ENCODE measurements around the gene FAM163B.
"Not testable (repeated sequence)": the region's sequence is repeated elsewhere in the genome, so short reads cannot be mapped to it uniquely, and the experiment has no call there.

Gene FAM163B

GRCh38 chr9:133628766-133629165, 19.6 kb upstream of the FAM163B start:
- no peak overlapping the region for H3K4me3 ChIP-seq (replicated peaks; ENCODE audit: low read depth, low read length)
- no peak for DNase-seq (ENCODE audit: low read depth)
- TF ChIP-seq, protein P1, sequence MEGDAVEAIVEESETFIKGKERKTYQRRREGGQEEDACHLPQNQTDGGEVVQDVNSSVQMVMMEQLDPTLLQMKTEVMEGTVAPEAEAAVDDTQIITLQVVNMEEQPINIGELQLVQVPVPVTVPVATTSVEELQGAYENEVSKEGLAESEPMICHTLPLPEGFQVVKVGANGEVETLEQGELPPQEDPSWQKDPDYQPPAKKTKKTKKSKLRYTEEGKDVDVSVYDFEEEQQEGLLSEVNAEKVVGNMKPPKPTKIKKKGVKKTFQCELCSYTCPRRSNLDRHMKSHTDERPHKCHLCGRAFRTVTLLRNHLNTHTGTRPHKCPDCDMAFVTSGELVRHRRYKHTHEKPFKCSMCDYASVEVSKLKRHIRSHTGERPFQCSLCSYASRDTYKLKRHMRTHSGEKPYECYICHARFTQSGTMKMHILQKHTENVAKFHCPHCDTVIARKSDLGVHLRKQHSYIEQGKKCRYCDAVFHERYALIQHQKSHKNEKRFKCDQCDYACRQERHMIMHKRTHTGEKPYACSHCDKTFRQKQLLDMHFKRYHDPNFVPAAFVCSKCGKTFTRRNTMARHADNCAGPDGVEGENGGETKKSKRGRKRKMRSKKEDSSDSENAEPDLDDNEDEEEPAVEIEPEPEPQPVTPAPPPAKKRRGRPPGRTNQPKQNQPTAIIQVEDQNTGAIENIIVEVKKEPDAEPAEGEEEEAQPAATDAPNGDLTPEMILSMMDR (IDR thresholded peaks at IDR 0.05; ENCODE audit: low read length, missing control alignments) = no peak

GRCh38 chr9:133627341-133627740, 18.2 kb upstream of the FAM163B start:
- TF ChIP-seq, protein P1 (IDR thresholded peaks at IDR 0.05; ENCODE audit: low read length, missing control alignments) = no peak

GRCh38 chr9:133626008-133626407, 16.8 kb upstream of the FAM163B start:
- not testable (repeated sequence) for DNase-seq (ENCODE audit: low read depth); H3K4me3 ChIP-seq (replicated peaks; ENCODE audit: low read depth, low read length)

More at GRCh38 chr9:133627341-133627740, 18.2 kb upstream of the FAM163B start:
- H3K4me3 ChIP-seq (replicated peaks; ENCODE audit: low read depth, low read length) = no peak overlapping the region
- DNase-seq (ENCODE audit: low read depth) = no peak

GRCh38 chr9:133622555-133622954, 13.4 kb upstream of the FAM163B start:
- TF ChIP-seq, protein P1 (IDR thresholded peaks at IDR 0.05; ENCODE audit: low read length, missing control alignments) = no peak
- no peak overlapping the region for H3K4me3 ChIP-seq (replicated peaks; ENCODE audit: low read depth, low read length)
- DNase-seq (ENCODE audit: low read depth) = no peak

DNA sequence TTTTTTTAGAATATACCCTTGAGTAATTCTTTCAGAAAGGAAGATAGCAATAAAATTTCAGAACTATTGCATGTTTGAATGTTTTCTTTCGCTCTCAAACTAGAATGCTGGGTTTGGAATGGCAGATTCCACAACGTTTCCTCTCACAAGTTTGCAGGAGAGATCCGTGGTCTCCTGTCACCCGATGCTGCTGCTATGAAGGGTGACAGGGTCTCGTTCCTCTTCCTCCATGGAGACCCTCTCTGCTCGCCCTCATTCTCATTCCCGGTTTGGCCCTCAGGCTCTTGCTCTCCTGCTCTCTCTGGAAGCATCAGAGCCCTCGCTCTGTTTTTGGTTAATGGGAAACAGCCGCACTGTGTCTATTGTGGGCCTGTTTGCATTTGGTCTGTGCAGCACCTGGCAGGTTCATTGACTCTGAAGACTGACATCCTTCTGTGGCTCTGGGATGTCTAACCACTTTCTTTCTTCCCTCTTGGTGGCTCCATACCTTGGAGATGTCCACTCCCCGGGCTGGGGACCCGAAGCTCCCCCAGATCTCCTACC, 12.6 kb upstream of the FAM163B start:
- no peak overlapping the region for H3K4me3 ChIP-seq (replicated peaks; ENCODE audit: low read depth, low read length)
- TF ChIP-seq, protein P1 (IDR thresholded peaks at IDR 0.05; ENCODE audit: low read length, missing control alignments) = no peak
- DNase-seq (ENCODE audit: low read depth) = no peak

DNA sequence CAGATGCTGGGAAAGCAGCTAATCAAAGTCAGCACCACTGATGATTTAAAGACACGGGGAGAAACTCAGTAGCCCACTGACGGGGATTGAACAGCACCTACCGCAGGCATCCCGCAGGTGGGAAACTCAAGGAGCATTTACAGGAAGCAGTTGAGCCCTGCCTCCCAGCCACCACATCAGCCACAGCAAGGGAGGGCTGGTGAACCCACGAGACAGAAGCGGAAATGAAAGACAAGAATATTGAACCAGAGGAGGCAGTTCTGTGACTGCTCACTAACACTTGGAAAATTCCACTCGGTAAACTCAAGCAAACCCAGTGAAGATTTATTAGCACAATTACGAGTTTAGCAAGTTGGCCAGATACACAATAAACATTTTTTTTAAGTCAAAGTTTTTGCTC, 10.6 kb upstream of the FAM163B start:
- H3K4me3 ChIP-seq (replicated peaks; ENCODE audit: low read depth, low read length) = no peak overlapping the region
- TF ChIP-seq, protein P1 (IDR thresholded peaks at IDR 0.05; ENCODE audit: low read length, missing control alignments) = no peak
- DNase-seq (ENCODE audit: low read depth) = no peak

- DNase-seq (ENCODE audit: low read depth) = no peak
- no peak overlapping the region for H3K4me3 ChIP-seq (replicated peaks; ENCODE audit: low read depth, low read length)
- TF ChIP-seq, protein P1 (IDR thresholded peaks at IDR 0.05; ENCODE audit: low read length, missing control alignments) = no peak
These were observed 9.5 kb upstream of the FAM163B start for GRCh38 chr9:133618726-133619125.

All from fibroblast of pulmonary artery (primary cell).